A673 (cell line): ENCODE data around the gene CRPPA.

ENCODE experiments used
- EZH2 ChIP-seq: fragments of 200-600 bp; sonication (generic); IDR thresholded peaks from 2 replicates; pipeline ENCODE4 v1.6.1; 2017; ENCODE audit warnings: borderline replicate concordance, low read depth, mild to moderate bottlenecking, mixed read lengths, antibody characterized with exemption, low read length; ENCODE audit not compliant: poor library complexity, severe bottlenecking
- TF ChIP-seq, protein P1 (sequence below): fragments of 300-800, 200-600 bp; sonication (generic); conservative IDR thresholded peaks from 2 replicates; pipeline ENCODE4 v1.5.1; 2017; ENCODE audit warnings: low read depth, mild to moderate bottlenecking, antibody characterized with exemption, low read length, moderate library complexity, mixed read lengths

GRCh38 chr7:16462431-16462889, 41.1 kb upstream of the CRPPA start:
- TF ChIP-seq, protein P1, sequence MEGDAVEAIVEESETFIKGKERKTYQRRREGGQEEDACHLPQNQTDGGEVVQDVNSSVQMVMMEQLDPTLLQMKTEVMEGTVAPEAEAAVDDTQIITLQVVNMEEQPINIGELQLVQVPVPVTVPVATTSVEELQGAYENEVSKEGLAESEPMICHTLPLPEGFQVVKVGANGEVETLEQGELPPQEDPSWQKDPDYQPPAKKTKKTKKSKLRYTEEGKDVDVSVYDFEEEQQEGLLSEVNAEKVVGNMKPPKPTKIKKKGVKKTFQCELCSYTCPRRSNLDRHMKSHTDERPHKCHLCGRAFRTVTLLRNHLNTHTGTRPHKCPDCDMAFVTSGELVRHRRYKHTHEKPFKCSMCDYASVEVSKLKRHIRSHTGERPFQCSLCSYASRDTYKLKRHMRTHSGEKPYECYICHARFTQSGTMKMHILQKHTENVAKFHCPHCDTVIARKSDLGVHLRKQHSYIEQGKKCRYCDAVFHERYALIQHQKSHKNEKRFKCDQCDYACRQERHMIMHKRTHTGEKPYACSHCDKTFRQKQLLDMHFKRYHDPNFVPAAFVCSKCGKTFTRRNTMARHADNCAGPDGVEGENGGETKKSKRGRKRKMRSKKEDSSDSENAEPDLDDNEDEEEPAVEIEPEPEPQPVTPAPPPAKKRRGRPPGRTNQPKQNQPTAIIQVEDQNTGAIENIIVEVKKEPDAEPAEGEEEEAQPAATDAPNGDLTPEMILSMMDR, result no peak
- no peak for TF ChIP-seq EZH2
